Naive thymus-derived CD4-positive, alpha-beta T cell (primary cell): ENCODE data around the gene ACBD7. TPM values are rescaled to one million over a fixed set of nuclear protein-coding genes. Genes with fewer than 3 reads are reported as not detected.

Experiments used
- polyA plus RNA-seq, 2 donors: library from polyadenylated mRNA; unstranded; fragments of 300-500 nt; fragmentation: Illumina TruSeq; gene quantifications; one replicate each; pipeline ENCODE4 v1.2.3, GENCODE V29; 2021
- total RNA-seq, 6 experiments: library from RNA in 5 of 6; stranded (reverse) in 5 of 6; gene quantifications; 1 replicate in 5 of 6; 2 replicates in 1 of 6; pipeline ENCODE4 v1.2.3 and lab custom pipeline; 2021 to 2026

ACBD7 gene
- total and polyA plus RNA-seq, 7 experiments from 2014 or later, result 0.27 to 1.5 (median 0.49) TPM; not detected in 2

Other genes with a start within 250 kb of the ACBD7 start
- 10 to 100 TPM in 1 of 5 experiments, 1 to 10 TPM in 4; 2.4 to 25.0 (median 6.8) TPM for gene SUV39H2, start 209.9 kb downstream of the ACBD7 start, total RNA-seq
- gene SUV39H2, start 209.9 kb downstream of the ACBD7 start, polyA plus RNA-seq, result 1 to 10 TPM; 6.4 to 7.2 TPM
- 10 to 100 TPM; 16.4 to 38.7 (median 24.2) TPM for gene DCLRE1C, start 134.7 kb downstream of the ACBD7 start, total RNA-seq
- 10 to 100 TPM; 18.1 to 32.1 TPM for gene DCLRE1C, start 134.7 kb downstream of the ACBD7 start, polyA plus RNA-seq
- gene MEIG1, start 129.4 kb downstream of the ACBD7 start, total RNA-seq, result 1 to 10 TPM in 2 of 5 experiments, not detected in 3; 1.2 to 1.9 TPM
- 1 to 10 TPM in 1 of 2 donors, not detected in 1; 1.3 TPM for gene MEIG1, start 129.4 kb downstream of the ACBD7 start, polyA plus RNA-seq
- 1 to 10 TPM in 1 of 5 experiments, not detected in 4; 3.0 TPM for gene OLAH, start 44.8 kb downstream of the ACBD7 start, total RNA-seq
- gene OLAH, start 44.8 kb downstream of the ACBD7 start, polyA plus RNA-seq, result not detected
- 10 to 100 TPM in 4 of 5 experiments, 1 to 10 TPM in 1; 7.6 to 22.4 (median 16.0) TPM for gene RPP38, start 8.6 kb upstream of the ACBD7 start, total RNA-seq
- gene RPP38, start 8.6 kb upstream of the ACBD7 start, polyA plus RNA-seq, result 10 to 100 TPM; 16.6 to 36.3 TPM
- gene NMT2, start 79.9 kb upstream of the ACBD7 start, total RNA-seq, result 10 to 100 TPM; 23.2 to 81.4 (median 39.1) TPM
- 10 to 100 TPM; 43.8 TPM for gene NMT2, start 79.9 kb upstream of the ACBD7 start, polyA plus RNA-seq